ENCODE data around the gene IRAG1. TPM values are rescaled to one million over a fixed set of nuclear protein-coding genes. Genes with fewer than 3 reads are reported as not detected.

Gene IRAG1
- total RNA-seq, 1 experiment from 2014 or later: 0.64 TPM

DNA sequence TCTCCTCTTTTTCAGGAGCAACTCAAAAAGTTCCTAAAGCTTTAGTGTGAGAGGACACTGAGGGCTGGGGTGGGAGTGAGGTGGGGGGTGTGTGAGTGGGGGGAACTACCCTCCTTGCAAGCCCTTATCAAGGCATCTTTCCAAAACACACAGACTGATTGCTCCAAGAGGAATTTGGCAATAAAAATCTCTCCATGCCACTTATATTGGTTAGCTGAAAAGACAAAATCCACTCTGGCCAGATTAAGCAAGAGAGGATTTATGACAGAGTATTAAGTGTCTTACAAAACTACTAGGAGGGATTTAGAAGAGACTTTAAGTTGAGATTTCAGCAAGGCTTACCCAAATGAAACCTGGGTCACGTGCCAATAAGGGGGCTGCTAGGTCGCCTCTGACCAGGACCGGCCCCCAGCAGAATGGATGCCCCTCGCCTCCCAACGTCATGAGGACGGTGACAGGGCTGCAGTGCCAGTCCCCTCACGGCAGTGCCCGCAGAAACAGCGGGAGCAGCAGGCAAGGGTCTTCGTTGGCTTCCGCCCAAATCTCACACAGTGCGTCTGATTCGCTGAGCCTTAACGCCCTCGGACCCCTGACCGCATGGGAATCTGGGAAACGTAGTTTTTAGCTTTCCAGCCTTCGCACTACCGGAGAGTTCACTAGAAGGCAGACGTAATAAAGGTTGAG is 35.4 kb upstream of the IRAG1 start:
- intact Hi-C loops (cut with micrococcal nuclease; ENCODE audit: unreplicated experiment): no loop called here
- POLR2A ChIA-PET: no interaction called here
- DNase-seq: no peak
- Mint-ChIP-seq H3K27ac (ENCODE audit: unreplicated experiment) (no peak overlapping the region), H3K4me3 (ENCODE audit: unreplicated experiment) (no peak overlapping the region), H3K27me3 (ENCODE audit: insufficient read depth, unreplicated experiment) (no peaks in the 10 kb centered on the region), H3K4me1 (ENCODE audit: low read depth, unreplicated experiment) (peaks cover 7% of the 10 kb centered on the region), H3K36me3 (ENCODE audit: insufficient read depth, unreplicated experiment) (no peaks in the 10 kb centered on the region), H3K9me3 (ENCODE audit: unreplicated experiment) (peaks cover 24% of the 10 kb centered on the region)
- CTCF ChIA-PET: no interaction called here
- no TSS peak for BruUV-seq (replicated peaks)
- Histone ChIP-seq H3K4me1 (0 out of 2 replicates have a peak, but pooled peaks cover under 1% of the 10 kb centered on the region), H3K9me3 (peaks cover 11% of the 10 kb centered on the region), H3K36me3 (ENCODE audit: control insufficient read depth, insufficient read depth, low read length) (no peaks in the 10 kb centered on the region; the same call in 1 of the 2 replicates), H3K27me3 (replicated peaks; ENCODE audit: control insufficient read depth, insufficient read depth, low read length) (no peaks in the 10 kb centered on the region), H3K4me3 (ENCODE audit: low read depth, low read length) (no peak overlapping the region)
- TF ChIP-seq, protein P1, sequence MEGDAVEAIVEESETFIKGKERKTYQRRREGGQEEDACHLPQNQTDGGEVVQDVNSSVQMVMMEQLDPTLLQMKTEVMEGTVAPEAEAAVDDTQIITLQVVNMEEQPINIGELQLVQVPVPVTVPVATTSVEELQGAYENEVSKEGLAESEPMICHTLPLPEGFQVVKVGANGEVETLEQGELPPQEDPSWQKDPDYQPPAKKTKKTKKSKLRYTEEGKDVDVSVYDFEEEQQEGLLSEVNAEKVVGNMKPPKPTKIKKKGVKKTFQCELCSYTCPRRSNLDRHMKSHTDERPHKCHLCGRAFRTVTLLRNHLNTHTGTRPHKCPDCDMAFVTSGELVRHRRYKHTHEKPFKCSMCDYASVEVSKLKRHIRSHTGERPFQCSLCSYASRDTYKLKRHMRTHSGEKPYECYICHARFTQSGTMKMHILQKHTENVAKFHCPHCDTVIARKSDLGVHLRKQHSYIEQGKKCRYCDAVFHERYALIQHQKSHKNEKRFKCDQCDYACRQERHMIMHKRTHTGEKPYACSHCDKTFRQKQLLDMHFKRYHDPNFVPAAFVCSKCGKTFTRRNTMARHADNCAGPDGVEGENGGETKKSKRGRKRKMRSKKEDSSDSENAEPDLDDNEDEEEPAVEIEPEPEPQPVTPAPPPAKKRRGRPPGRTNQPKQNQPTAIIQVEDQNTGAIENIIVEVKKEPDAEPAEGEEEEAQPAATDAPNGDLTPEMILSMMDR (IDR thresholded peaks at IDR 0.05; ENCODE audit: insufficient read depth in 1 of 2, low read depth in 1 of 2, low read length in 1 of 2, severe bottlenecking in 1 of 2, unreplicated experiment in 1 of 2): no peak

DNA sequence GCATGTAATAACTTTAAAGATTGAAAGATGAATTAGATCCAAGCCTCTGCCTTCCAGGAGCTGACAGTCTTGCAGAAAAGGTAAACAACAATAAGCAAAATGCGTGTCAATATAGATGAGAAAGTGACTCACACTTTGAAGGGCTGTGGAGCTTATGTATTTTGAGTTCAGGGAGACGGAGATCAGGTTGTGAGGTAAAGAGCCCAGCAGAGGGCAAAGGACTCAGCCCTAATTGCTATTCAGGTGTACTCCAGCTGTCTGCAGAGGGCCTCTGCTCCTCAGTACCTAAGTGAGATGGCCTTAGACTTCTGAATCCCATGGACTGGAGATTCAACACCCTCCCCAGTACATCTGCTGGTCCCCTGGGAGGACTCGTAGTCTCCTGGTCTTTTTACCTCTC is 34.6 kb upstream of the IRAG1 start:
- TF ChIP-seq, protein P1 (IDR thresholded peaks at IDR 0.05; ENCODE audit: insufficient read depth in 1 of 2, low read depth in 1 of 2, low read length in 1 of 2, severe bottlenecking in 1 of 2, unreplicated experiment in 1 of 2): no peak
- POLR2A ChIA-PET: interaction anchor here (1.4 kb wide), 1 partner anchor 71 kb away, joined by 3 read pairs; no protein-coding TSS in a partner anchor
- CTCF ChIA-PET: no interaction called here
- BruUV-seq (replicated peaks): no TSS peak
- H3K4me1 Mint-ChIP-seq (ENCODE audit: low read depth, unreplicated experiment): peaks cover 7% of the 10 kb centered on the region
- DNase-seq: no peak
- no peaks in the 10 kb centered on the region for H3K36me3 Mint-ChIP-seq (ENCODE audit: insufficient read depth, unreplicated experiment)
- H3K4me1 ChIP-seq: no peaks in the 10 kb centered on the region
- no peaks in the 10 kb centered on the region; the same call in 1 of the 2 replicates for H3K36me3 ChIP-seq (ENCODE audit: control insufficient read depth, insufficient read depth, low read length)
- H3K4me3 ChIP-seq (ENCODE audit: low read depth, low read length): no peak overlapping the region
- intact Hi-C loops (cut with micrococcal nuclease; ENCODE audit: unreplicated experiment): no loop called here
- no peak overlapping the region for H3K27ac Mint-ChIP-seq (ENCODE audit: unreplicated experiment)
- peaks cover 11% of the 10 kb centered on the region for H3K9me3 ChIP-seq
- no peak overlapping the region for H3K4me3 Mint-ChIP-seq (ENCODE audit: unreplicated experiment)
- H3K9me3 Mint-ChIP-seq (ENCODE audit: unreplicated experiment): peaks cover 24% of the 10 kb centered on the region
- no peaks in the 10 kb centered on the region for H3K27me3 ChIP-seq (replicated peaks; ENCODE audit: control insufficient read depth, insufficient read depth, low read length)
- no peaks in the 10 kb centered on the region for H3K27me3 Mint-ChIP-seq (ENCODE audit: insufficient read depth, unreplicated experiment)

DNA sequence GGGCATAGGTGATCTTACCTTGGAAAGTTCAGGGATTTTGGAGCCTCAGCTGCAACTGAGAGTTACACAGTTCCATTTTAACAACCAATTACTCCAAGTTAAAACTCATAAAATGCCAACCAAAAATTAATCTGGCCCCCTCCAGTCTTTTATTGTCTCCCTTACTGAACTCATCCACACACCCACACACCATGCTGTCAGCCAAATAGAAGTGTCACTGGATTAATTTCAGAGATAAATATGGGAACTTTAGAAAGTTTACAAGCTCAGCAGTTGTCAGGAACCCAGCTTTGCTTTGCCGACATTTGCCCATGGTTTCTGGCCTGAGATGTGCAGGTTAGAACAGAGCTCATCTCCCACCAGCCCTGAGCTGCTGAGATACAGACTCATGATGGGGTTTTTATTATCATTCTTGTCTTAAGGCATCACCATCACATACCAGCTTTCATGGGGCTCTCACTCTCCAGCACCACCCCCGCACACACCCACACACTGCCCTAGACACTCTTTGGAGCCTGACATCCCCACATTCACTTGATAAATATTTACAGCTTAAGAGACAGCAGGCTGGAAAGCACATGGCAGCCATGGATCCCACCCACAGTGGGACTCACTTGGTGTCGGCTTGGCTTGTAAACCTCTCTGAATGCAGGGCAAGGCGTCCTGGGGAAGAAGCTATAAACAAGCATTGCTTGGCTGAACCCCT is 33.7 kb upstream of the IRAG1 start:
- no peak for DNase-seq
- Mint-ChIP-seq H3K4me3 (ENCODE audit: unreplicated experiment) (no peak overlapping the region), H3K9me3 (ENCODE audit: unreplicated experiment) (peaks cover 23% of the 10 kb centered on the region), H3K36me3 (ENCODE audit: insufficient read depth, unreplicated experiment) (no peaks in the 10 kb centered on the region), H3K27ac (ENCODE audit: unreplicated experiment) (no peak overlapping the region), H3K4me1 (ENCODE audit: low read depth, unreplicated experiment) (peaks cover 7% of the 10 kb centered on the region), H3K27me3 (ENCODE audit: insufficient read depth, unreplicated experiment) (no peaks in the 10 kb centered on the region)
- CTCF ChIA-PET: interaction anchor here (0.6 kb wide), 1 partner anchor 10 kb away, joined by 4 read pairs; no protein-coding TSS in a partner anchor
- no TSS peak for BruUV-seq (replicated peaks)
- TF ChIP-seq, protein P1 (IDR thresholded peaks at IDR 0.05; ENCODE audit: insufficient read depth in 1 of 2, low read depth in 1 of 2, low read length in 1 of 2, severe bottlenecking in 1 of 2, unreplicated experiment in 1 of 2): no peak
- POLR2A ChIA-PET: interaction anchor here (1.4 kb wide), 1 partner anchor 70 kb away, joined by 3 read pairs; no protein-coding TSS in a partner anchor
- no peaks in the 10 kb centered on the region for H3K27me3 ChIP-seq (replicated peaks; ENCODE audit: control insufficient read depth, insufficient read depth, low read length)
- intact Hi-C loops (cut with micrococcal nuclease; ENCODE audit: unreplicated experiment): no loop called here
- H3K9me3 ChIP-seq: peaks cover 11% of the 10 kb centered on the region
- H3K4me1 ChIP-seq: no peaks in the 10 kb centered on the region
- no peak overlapping the region for H3K4me3 ChIP-seq (ENCODE audit: low read depth, low read length)
- H3K36me3 ChIP-seq (ENCODE audit: control insufficient read depth, insufficient read depth, low read length): no peaks in the 10 kb centered on the region; the same call in 1 of the 2 replicates
